ENCODE data around the gene AZU1. TPM values are rescaled to one million over a fixed set of nuclear protein-coding genes. Genes with fewer than 3 reads are reported as not detected.

Gene AZU1
- total RNA-seq, 1 experiment from 2014 or later = 1.6 TPM

DNA sequence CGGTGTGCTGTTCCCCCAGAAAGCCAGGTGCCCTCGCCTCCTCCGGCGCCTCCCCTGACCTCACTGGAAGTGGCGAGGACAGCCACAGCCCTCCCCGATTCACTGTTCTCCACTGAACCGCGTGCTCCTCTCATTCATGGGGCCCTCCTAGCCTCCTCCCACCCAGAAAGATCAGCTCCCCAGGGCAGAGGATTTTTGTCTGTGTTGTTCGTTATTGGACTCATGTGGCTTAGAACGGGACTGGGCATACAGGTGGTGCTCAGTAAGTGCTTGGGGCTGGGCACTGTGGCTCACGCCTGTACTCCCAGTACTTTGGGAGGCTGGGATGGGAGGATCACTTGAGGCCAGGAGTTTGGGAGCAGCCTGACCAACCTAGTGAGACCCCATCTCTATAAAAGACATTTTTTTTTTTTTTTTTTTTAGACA, 16.9 kb downstream of the AZU1 start:
- WGBS (ENCODE audit: extremely low coverage, insufficient read length, low lambda C conversion rate) = no CpG with 5 or more reads among the region's 11 CpGs
- Histone ChIP-seq H3K79me2 (ENCODE audit: insufficient read depth, low read length) (no peaks in the 10 kb centered on the region), H2BK15ac (ENCODE audit: low read depth, low read length) (no peak overlapping the region), H2BK120ac (ENCODE audit: low read depth, low read length, poor library complexity, severe bottlenecking) (no peak overlapping the region), H4K5ac (ENCODE audit: insufficient read length, low read depth, low read length) (no peak overlapping the region), H2BK20ac (ENCODE audit: low read depth, low read length, poor library complexity, severe bottlenecking) (no peak overlapping the region), H2AFZ (ENCODE audit: low read length) (no peak overlapping the region), H3K79me1 (ENCODE audit: insufficient read depth, low read depth, low read length, poor library complexity, severe bottlenecking) (no peaks in the 10 kb centered on the region), H3K9me3 (ENCODE audit: control insufficient read depth, low read depth, low read length) (no peaks in the 10 kb centered on the region), H3K23me2 (ENCODE audit: insufficient read length, low read depth, low read length, poor library complexity, severe bottlenecking) (peaks cover 2% of the 10 kb centered on the region), H2AK5ac (ENCODE audit: insufficient read length, low read length) (no peak overlapping the region), H3K4ac (ENCODE audit: low read depth, low read length) (no peak overlapping the region), H3K9ac (ENCODE audit: extremely low read depth, insufficient read length, low read length) (no peak overlapping the region), H3K23ac (ENCODE audit: insufficient read length, low read depth, low read length) (no peak overlapping the region), H3K18ac (ENCODE audit: insufficient read length, low read depth, low read length) (no peak overlapping the region), H2BK12ac (ENCODE audit: insufficient read length, low read depth, low read length) (no peak overlapping the region), H3K4me1 (ENCODE audit: insufficient read depth, low read length) (no peaks in the 10 kb centered on the region), H2BK5ac (ENCODE audit: insufficient read length, low read length) (no peak overlapping the region), H4K8ac (replicated peaks; ENCODE audit: insufficient read length, low read depth, low read length) (no peak overlapping the region), H3T11ph (ENCODE audit: low read length) (no peak overlapping the region), H4K20me1 (ENCODE audit: control insufficient read depth, insufficient read depth, insufficient read length) (no peaks in the 10 kb centered on the region), H3K56ac (ENCODE audit: insufficient read length, low read depth, low read length) (no peak overlapping the region), H3K27me3 (ENCODE audit: insufficient read depth, low read length) (peaks cover 3% of the 10 kb centered on the region; the same call in 1 of the 2 replicates), H3K4me2 (ENCODE audit: insufficient read depth, insufficient read length, low read length) (no peak overlapping the region), H3K27ac (ENCODE audit: insufficient read length, low read depth, low read length) (no peak overlapping the region), H4K91ac (ENCODE audit: insufficient read length, low read depth, low read length) (no peak overlapping the region), H3K14ac (ENCODE audit: insufficient read depth, low read length) (no peak overlapping the region)
- peaks cover 60% of the 10 kb centered on the region for H3K27me3 Mint-ChIP-seq (ENCODE audit: low read depth)
- H3K4me1 Mint-ChIP-seq = peaks cover 2 to 11% of the 10 kb centered on the region in 2 experiments; a peak in 2 of 4 replicates
- TF ChIP-seq, protein P1, sequence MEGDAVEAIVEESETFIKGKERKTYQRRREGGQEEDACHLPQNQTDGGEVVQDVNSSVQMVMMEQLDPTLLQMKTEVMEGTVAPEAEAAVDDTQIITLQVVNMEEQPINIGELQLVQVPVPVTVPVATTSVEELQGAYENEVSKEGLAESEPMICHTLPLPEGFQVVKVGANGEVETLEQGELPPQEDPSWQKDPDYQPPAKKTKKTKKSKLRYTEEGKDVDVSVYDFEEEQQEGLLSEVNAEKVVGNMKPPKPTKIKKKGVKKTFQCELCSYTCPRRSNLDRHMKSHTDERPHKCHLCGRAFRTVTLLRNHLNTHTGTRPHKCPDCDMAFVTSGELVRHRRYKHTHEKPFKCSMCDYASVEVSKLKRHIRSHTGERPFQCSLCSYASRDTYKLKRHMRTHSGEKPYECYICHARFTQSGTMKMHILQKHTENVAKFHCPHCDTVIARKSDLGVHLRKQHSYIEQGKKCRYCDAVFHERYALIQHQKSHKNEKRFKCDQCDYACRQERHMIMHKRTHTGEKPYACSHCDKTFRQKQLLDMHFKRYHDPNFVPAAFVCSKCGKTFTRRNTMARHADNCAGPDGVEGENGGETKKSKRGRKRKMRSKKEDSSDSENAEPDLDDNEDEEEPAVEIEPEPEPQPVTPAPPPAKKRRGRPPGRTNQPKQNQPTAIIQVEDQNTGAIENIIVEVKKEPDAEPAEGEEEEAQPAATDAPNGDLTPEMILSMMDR (conservative IDR thresholded peaks at IDR 0.05) = no peak
- peak overlapping the region; percentile 23 to 77; a peak in 4 of 5 replicates for H3K4me3 Mint-ChIP-seq
- H3K36me3 Mint-ChIP-seq (ENCODE audit: insufficient read depth in 1 of 3, low read depth in 3 of 3) = no peaks in the 10 kb centered on the region; a peak in 1 of 7 replicates
- no peak for DNase-seq
- peaks cover 0 to 4% of the 10 kb centered on the region in 2 experiments; a peak in 2 of 5 replicates for H3K9me3 Mint-ChIP-seq
- H3K27ac Mint-ChIP-seq = no peak overlapping the region
